Mucosa of rectum (tissue), 2 donors: ENCODE results near the gene DRD1.

Experiments used
- H3K27ac ChIP-seq, 2 donors: one replicate each; pipeline ENCODE4 v1.7.0; 2013; ENCODE audit warnings: inconsistent platforms in 2 of 2, low read depth in 2 of 2, low read length in 2 of 2
- H3K27me3 ChIP-seq, 2 donors: one replicate each; pipeline ENCODE4 v1.7.0; 2013; ENCODE audit warnings: low read length in 2 of 2; ENCODE audit not compliant: control insufficient read depth in 2 of 2, insufficient read depth in 2 of 2
- H3K36me3 ChIP-seq, 2 donors: one replicate each; pipeline ENCODE4 v1.7.0; 2013; ENCODE audit warnings: low read length in 2 of 2; ENCODE audit not compliant: control insufficient read depth in 2 of 2, insufficient read depth in 2 of 2
- H3K4me1 ChIP-seq, 2 donors: one replicate each; pipeline ENCODE4 v1.7.0; 2013; ENCODE audit warnings: low read length in 2 of 2, mild to moderate bottlenecking in 1 of 2; ENCODE audit not compliant: control insufficient read depth in 2 of 2, insufficient read depth in 2 of 2
- H3K4me3 ChIP-seq, 2 donors: one replicate each; pipeline ENCODE4 v1.7.0; 2013; ENCODE audit warnings: low read length in 2 of 2
- H3K9ac ChIP-seq, 2 donors: one replicate each; pipeline ENCODE4 v1.7.0; 2013; ENCODE audit warnings: low read length in 2 of 2, low read depth in 1 of 2, mild to moderate bottlenecking in 1 of 2
- H3K9me3 ChIP-seq, 2 donors: one replicate each; pipeline ENCODE4 v1.7.0; 2013; ENCODE audit warnings: low read length in 2 of 2; ENCODE audit not compliant: control insufficient read depth in 2 of 2
- donor health status: healthy.
- donor health status: Normal muscosa, but diverticular disease.

The DRD1 gene

GRCh38 chr5:175479125-175479881 is 35.3 kb upstream of the DRD1 start:
- Histone ChIP-seq H3K9me3 (no peaks in the 10 kb centered on the region), H3K27ac (peak overlapping the region; percentile 63 to 80), H3K4me1 (peaks cover 13 to 14% of the 10 kb centered on the region in 2 donors), H3K9ac (peak overlapping the region; percentile 58 to 84), H3K4me3 (peak overlapping the region; percentile 81 to 82), H3K36me3 (peaks cover 7 to 9% of the 10 kb centered on the region in 2 donors), H3K27me3 (peaks cover 0 to 3% of the 10 kb centered on the region in 2 donors)

GRCh38 chr5:175478384-175479124 is 34.6 kb upstream of the DRD1 start, which contains the start of gene SFXN1:
Gene SFXN1, plus strand, starts transcription at chr5:175478560. Its CDS starts 13,544 bp downstream, at chr5:175492104.
- peaks cover 0 to 3% of the 10 kb centered on the region in 2 donors for H3K27me3 ChIP-seq
- H3K9ac ChIP-seq = peak within 1 kb of the TSS; percentile 58 to 84
- H3K4me1 ChIP-seq = peaks cover 13 to 14% of the 10 kb centered on the region in 2 donors
- peak within 1 kb of the TSS; percentile 81 to 82 for H3K4me3 ChIP-seq
- H3K9me3 ChIP-seq = no peaks in the 10 kb centered on the region
- peak within 1 kb of the TSS; percentile 63 to 80 for H3K27ac ChIP-seq
- peaks cover 2 to 3% of the 10 kb centered on the region in 2 donors for H3K36me3 ChIP-seq

- Histone ChIP-seq H3K36me3 (no peaks in the 10 kb centered on the region), H3K4me3 (peak overlapping the region; percentile 81 to 82), H3K27ac (peak overlapping the region; percentile 23 to 52), H3K9ac (peak overlapping the region; percentile 17 to 84), H3K27me3 (peaks cover 0 to 3% of the 10 kb centered on the region in 2 donors), H3K4me1 (peaks cover 13 to 14% of the 10 kb centered on the region in 2 donors), H3K9me3 (no peaks in the 10 kb centered on the region)
Observed at GRCh38 chr5:175478008-175478383, 34.0 kb upstream of the DRD1 start.

GRCh38 chr5:175477440-175477839 is 33.5 kb upstream of the DRD1 start:
- Histone ChIP-seq H3K4me1 (peaks cover 13 to 14% of the 10 kb centered on the region in 2 donors), H3K9me3 (no peaks in the 10 kb centered on the region), H3K36me3 (no peaks in the 10 kb centered on the region), H3K27ac (no peak overlapping the region), H3K9ac (no peak overlapping the region), H3K27me3 (peaks cover 0 to 3% of the 10 kb centered on the region in 2 donors), H3K4me3 (no peak overlapping the region)

- peaks cover 0 to 3% of the 10 kb centered on the region in 2 donors for H3K27me3 ChIP-seq
- H3K9me3 ChIP-seq = no peaks in the 10 kb centered on the region
- H3K4me3 ChIP-seq = no peak overlapping the region
- H3K36me3 ChIP-seq = no peaks in the 10 kb centered on the region
- H3K4me1 ChIP-seq = peaks cover 11 to 13% of the 10 kb centered on the region in 2 donors
- H3K27ac ChIP-seq = no peak overlapping the region
- H3K9ac ChIP-seq = no peak overlapping the region
Observed at GRCh38 chr5:175475248-175475647, 31.3 kb upstream of the DRD1 start.

- no peak overlapping the region for H3K27ac ChIP-seq
- H3K4me3 ChIP-seq = no peak overlapping the region
- H3K36me3 ChIP-seq = no peaks in the 10 kb centered on the region
- peaks cover 0 to 3% of the 10 kb centered on the region in 2 donors for H3K27me3 ChIP-seq
- no peaks in the 10 kb centered on the region for H3K9me3 ChIP-seq
- H3K9ac ChIP-seq = no peak overlapping the region
- no peaks in the 10 kb centered on the region for H3K4me1 ChIP-seq
Observed at GRCh38 chr5:175472378-175472777, 28.4 kb upstream of the DRD1 start.

- Histone ChIP-seq H3K9me3 (no peaks in the 10 kb centered on the region), H3K27me3 (peaks cover 0 to 3% of the 10 kb centered on the region in 2 donors), H3K27ac (no peak overlapping the region), H3K4me1 (no peaks in the 10 kb centered on the region), H3K36me3 (no peaks in the 10 kb centered on the region), H3K4me3 (no peak overlapping the region), H3K9ac (no peak overlapping the region)
Observed at GRCh38 chr5:175471628-175472027, 27.6 kb upstream of the DRD1 start.

GRCh38 chr5:175471196-175471595 is 27.2 kb upstream of the DRD1 start:
- Histone ChIP-seq H3K27me3 (peaks cover 0 to 3% of the 10 kb centered on the region in 2 donors), H3K4me1 (no peaks in the 10 kb centered on the region), H3K9me3 (no peaks in the 10 kb centered on the region), H3K27ac (no peak overlapping the region), H3K9ac (no peak overlapping the region), H3K36me3 (no peaks in the 10 kb centered on the region), H3K4me3 (no peak overlapping the region)

GRCh38 chr5:175470781-175471180 is 26.8 kb upstream of the DRD1 start:
- peaks cover 0 to 4% of the 10 kb centered on the region in 2 donors for H3K27me3 ChIP-seq

GRCh38 chr5:175469916-175470315 is 25.9 kb upstream of the DRD1 start:
- H3K4me1 ChIP-seq = no peaks in the 10 kb centered on the region
- no peak overlapping the region for H3K9ac ChIP-seq
- no peaks in the 10 kb centered on the region for H3K36me3 ChIP-seq
- no peak overlapping the region for H3K27ac ChIP-seq
- H3K9me3 ChIP-seq = no peaks in the 10 kb centered on the region
- H3K27me3 ChIP-seq = peaks cover 0 to 4% of the 10 kb centered on the region in 2 donors
- no peak overlapping the region for H3K4me3 ChIP-seq

More at GRCh38 chr5:175470781-175471180, 26.8 kb upstream of the DRD1 start:
- Histone ChIP-seq H3K4me1 (no peaks in the 10 kb centered on the region), H3K9me3 (no peaks in the 10 kb centered on the region), H3K36me3 (no peaks in the 10 kb centered on the region), H3K4me3 (no peak overlapping the region), H3K9ac (no peak overlapping the region), H3K27ac (no peak overlapping the region)
